ENCODE data around the gene DENND4B. TPM values are rescaled to one million over a fixed set of nuclear protein-coding genes. Genes with fewer than 3 reads are reported as not detected.

DENND4B gene
- total and polyA plus RNA-seq, 9 of the 15 experiments (the other 6 are each of a cell fraction or from before 2014, with no cell fraction given): 9.5 to 80.5 (median 23.1) TPM

DNA sequence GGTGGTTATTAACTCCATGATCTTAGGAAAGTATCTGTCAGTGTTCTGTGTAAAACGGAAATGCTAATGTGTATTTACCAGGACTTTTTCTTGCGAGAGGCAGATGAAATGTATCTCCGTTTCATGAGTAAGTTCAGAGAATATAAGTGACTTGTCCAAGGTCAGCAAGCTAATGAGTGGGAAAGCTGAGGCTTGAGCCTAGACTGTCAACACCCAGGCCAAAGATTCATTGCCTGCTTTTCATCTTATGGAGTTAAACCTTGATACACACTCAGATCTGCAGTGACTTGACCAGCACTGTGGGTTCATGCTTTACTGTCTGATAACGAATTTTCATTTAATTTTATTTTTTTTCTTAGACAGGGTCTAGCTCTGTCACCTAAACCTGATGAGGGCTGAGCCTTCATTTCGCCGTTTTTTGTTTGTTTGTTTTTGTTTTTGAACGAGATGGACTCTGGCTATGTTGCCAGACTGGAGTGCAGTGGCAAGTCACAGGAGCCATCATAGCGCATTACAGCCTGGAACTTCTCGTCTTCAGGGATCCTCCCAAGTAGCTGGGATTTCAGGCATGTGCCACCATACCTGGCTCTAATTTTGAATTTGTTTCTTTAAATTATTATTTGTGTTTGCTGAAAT, 31.9 kb upstream of the DENND4B start (continued):
- TF ChIP-seq, protein P1, sequence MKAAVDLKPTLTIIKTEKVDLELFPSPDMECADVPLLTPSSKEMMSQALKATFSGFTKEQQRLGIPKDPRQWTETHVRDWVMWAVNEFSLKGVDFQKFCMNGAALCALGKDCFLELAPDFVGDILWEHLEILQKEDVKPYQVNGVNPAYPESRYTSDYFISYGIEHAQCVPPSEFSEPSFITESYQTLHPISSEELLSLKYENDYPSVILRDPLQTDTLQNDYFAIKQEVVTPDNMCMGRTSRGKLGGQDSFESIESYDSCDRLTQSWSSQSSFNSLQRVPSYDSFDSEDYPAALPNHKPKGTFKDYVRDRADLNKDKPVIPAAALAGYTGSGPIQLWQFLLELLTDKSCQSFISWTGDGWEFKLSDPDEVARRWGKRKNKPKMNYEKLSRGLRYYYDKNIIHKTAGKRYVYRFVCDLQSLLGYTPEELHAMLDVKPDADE (conservative IDR thresholded peaks at IDR 0.05; ENCODE audit: control insufficient read depth, low read depth, low read length): no peak
- TF ChIP-seq PHF20 (IDR thresholded peaks at IDR 0.05; ENCODE audit: partially characterized antibody): no peak
- no peak for TF ChIP-seq EGR1 (conservative IDR thresholded peaks at IDR 0.05)
- TF ChIP-seq MCM5 (IDR thresholded peaks at IDR 0.05; ENCODE audit: low read depth): no peak
- no peak for TF ChIP-seq KDM2B (CRISPR knock-in tag; IDR thresholded peaks at IDR 0.05)
- TF ChIP-seq, protein P2, sequence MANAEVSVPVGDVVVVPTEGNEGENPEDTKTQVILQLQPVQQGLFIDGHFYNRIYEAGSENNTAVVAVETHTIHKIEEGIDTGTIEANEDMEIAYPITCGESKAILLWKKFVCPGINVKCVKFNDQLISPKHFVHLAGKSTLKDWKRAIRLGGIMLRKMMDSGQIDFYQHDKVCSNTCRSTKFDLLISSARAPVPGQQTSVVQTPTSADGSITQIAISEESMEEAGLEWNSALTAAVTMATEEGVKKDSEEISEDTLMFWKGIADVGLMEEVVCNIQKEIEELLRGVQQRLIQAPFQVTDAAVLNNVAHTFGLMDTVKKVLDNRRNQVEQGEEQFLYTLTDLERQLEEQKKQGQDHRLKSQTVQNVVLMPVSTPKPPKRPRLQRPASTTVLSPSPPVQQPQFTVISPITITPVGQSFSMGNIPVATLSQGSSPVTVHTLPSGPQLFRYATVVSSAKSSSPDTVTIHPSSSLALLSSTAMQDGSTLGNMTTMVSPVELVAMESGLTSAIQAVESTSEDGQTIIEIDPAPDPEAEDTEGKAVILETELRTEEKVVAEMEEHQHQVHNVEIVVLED (CRISPR knock-in tag; IDR thresholded peaks at IDR 0.05): no peak
- TF ChIP-seq, protein P3, sequence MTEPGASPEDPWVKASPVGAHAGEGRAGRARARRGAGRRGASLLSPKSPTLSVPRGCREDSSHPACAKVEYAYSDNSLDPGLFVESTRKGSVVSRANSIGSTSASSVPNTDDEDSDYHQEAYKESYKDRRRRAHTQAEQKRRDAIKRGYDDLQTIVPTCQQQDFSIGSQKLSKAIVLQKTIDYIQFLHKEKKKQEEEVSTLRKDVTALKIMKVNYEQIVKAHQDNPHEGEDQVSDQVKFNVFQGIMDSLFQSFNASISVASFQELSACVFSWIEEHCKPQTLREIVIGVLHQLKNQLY (CRISPR knock-in tag; conservative IDR thresholded peaks at IDR 0.05): no peak
- no peak for TF ChIP-seq ZNF124 (CRISPR knock-in tag; IDR thresholded peaks at IDR 0.05)
- TF ChIP-seq SETDB1 (IDR thresholded peaks at IDR 0.05; ENCODE audit: low read length): no peak
- no peak for TF ChIP-seq CBFB (CRISPR knock-in tag; IDR thresholded peaks at IDR 0.05)
- no peak for TF ChIP-seq ZNF644 (tag; IDR thresholded peaks at IDR 0.05; ENCODE audit: low read depth)
- TF ChIP-seq SAP30 (IDR thresholded peaks at IDR 0.05; ENCODE audit: borderline replicate concordance, insufficient read depth, low read depth, low read length, poor library complexity, severe bottlenecking): peak; percentile 10
- TF ChIP-seq PHB2 (IDR thresholded peaks at IDR 0.05; ENCODE audit: low read depth): no peak
- TF ChIP-seq, protein P4, sequence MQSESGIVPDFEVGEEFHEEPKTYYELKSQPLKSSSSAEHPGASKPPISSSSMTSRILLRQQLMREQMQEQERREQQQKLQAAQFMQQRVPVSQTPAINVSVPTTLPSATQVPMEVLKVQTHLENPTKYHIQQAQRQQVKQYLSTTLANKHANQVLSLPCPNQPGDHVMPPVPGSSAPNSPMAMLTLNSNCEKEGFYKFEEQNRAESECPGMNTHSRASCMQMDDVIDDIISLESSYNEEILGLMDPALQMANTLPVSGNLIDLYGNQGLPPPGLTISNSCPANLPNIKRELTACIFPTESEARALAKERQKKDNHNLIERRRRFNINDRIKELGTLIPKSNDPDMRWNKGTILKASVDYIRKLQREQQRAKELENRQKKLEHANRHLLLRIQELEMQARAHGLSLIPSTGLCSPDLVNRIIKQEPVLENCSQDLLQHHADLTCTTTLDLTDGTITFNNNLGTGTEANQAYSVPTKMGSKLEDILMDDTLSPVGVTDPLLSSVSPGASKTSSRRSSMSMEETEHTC (IDR thresholded peaks at IDR 0.05): no peak
- no peak for TF ChIP-seq ILF3 (IDR thresholded peaks at IDR 0.05; ENCODE audit: borderline replicate concordance)
- TF ChIP-seq, protein P5, sequence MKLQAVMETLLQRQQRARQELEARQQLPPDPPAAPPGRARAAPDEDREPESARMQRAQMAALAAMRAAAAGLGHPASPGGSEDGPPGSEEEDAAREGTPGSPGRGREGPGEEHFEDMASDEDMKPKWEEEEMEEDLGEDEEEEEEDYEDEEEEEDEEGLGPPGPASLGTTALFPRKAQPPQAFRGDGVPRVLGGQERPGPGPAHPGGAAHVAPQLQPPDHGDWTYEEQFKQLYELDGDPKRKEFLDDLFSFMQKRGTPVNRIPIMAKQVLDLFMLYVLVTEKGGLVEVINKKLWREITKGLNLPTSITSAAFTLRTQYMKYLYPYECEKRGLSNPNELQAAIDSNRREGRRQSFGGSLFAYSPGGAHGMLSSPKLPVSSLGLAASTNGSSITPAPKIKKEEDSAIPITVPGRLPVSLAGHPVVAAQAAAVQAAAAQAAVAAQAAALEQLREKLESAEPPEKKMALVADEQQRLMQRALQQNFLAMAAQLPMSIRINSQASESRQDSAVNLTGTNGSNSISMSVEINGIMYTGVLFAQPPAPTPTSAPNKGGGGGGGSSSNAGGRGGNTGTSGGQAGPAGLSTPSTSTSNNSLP (IDR thresholded peaks at IDR 0.05; ENCODE audit: borderline replicate concordance, low read depth, low read length): peak; percentile 39; the same call in 1 of the 2 replicates
- TF ChIP-seq, protein P6, sequence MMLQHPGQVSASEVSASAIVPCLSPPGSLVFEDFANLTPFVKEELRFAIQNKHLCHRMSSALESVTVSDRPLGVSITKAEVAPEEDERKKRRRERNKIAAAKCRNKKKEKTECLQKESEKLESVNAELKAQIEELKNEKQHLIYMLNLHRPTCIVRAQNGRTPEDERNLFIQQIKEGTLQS (IDR thresholded peaks at IDR 0.05): no peak
- TF ChIP-seq, protein P6 (CRISPR knock-in tag; conservative IDR thresholded peaks at IDR 0.05): no peak
- TF ChIP-seq ZC3H8 (IDR thresholded peaks at IDR 0.05): no peak

All from K562 (cell line).